Pericardium fibroblast (primary cell): ENCODE results near the gene EIF5. TPM values are rescaled to one million over a fixed set of nuclear protein-coding genes. Genes with fewer than 3 reads are reported as not detected.

Experiments used
- total RNA-seq: library from RNA; depleted of rRNA; stranded (reverse); fragments of >200 nt; gene quantifications from 2 replicates; pipeline ENCODE4 v1.2.3, GENCODE V29; 2015

EIF5 gene
- total RNA-seq: 155 and 170 TPM in 2 replicates

DNA sequence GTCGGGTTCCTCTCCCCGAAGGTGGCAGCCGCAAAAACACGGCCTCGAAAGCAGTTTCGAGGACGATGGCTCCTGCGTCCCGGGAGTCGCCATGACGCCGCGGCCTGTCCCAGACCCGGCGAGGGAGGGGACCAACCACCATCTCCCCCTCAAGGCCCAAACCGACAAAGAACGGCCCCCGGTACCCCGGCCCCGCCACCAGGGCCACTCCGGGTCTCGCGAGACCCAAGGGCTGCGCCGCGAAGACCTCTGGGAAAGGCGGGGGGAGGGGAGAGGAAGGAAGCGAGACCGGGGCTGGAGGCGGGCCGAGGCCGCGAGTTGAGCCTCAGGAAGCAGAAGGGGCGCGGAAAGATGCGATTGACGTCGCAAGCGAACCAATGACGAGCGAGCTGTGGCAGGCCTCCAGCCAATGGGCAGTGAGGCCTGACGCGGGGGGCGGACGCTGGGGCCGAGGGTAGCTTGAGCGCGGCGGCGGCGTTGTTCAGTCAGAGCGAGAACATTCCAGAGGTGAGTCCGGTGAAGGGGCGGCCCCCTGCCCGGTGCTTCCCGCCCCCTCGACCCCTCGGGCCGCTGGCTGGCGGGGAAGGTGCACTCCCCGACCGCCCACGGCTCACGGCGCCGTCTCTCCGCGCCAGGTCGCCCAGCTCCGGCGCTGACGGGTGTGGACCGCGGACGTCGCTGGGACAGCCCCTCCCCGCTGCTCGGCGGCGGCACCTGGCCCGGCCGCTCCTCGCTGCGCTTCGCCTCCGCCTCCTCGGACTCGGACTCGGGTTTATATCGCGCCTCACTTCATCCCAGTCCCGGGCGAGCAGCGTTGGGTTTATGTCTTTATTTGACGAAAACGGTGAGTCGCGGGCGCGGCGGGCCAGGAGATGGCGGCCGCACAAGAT lies at the start of gene EIF5:
Gene EIF5 (plus strand): TSS at position 484 of the 890 bp plus-strand sequence. CDS start 1,624 bp downstream, outside the sequence.

GRCh38 chr14:103385152-103385928 lies 51.3 kb downstream of the EIF5 start, which contains the start of gene MARK3:
MARK3 (plus strand) TSS chr14:103385415; CDS start chr14:103386030, 615 bp downstream.

Other genes starting within 250 kb of the EIF5 start
- 0.23 TPM in 1 of 2 replicates, not detected in the other for gene EXOC3L4, start 239.5 kb upstream of the EIF5 start, total RNA-seq
- gene TNFAIP2, start 210.8 kb upstream of the EIF5 start, total RNA-seq: 26.1 and 39.1 TPM in 2 replicates
- 47.8 and 56.7 TPM in 2 replicates for gene MARK3, start 51.2 kb downstream of the EIF5 start, total RNA-seq
- 102 and 150 TPM in 2 replicates for gene CKB, start 188.6 kb downstream of the EIF5 start, total RNA-seq
- 12.1 and 13.6 TPM in 2 replicates for gene TRMT61A, start 195.0 kb downstream of the EIF5 start, total RNA-seq
- 16.3 and 17.3 TPM in 2 replicates for gene BAG5, start 228.4 kb downstream of the EIF5 start, total RNA-seq
- gene COA8, start 228.7 kb downstream of the EIF5 start, total RNA-seq: 40.5 and 58.4 TPM in 2 replicates